COR-L47 (cell line): ENCODE results near the gene ZRANB1.

Experiments used
- DNase-seq: peaks from one replicate; lab custom pipeline; 2025; lab: John Stamatoyannopoulos, UW

ZRANB1 gene

GRCh38 chr10:125005312-125006187, 63.6 kb downstream of the ZRANB1 start:
- no peak for DNase-seq

GRCh38 chr10:125006188-125006680, 64.3 kb downstream of the ZRANB1 start:
- DNase-seq, result no peak

GRCh38 chr10:125006921-125007426, 65.1 kb downstream of the ZRANB1 start:
- no peak for DNase-seq

GRCh38 chr10:125007436-125007835, 65.5 kb downstream of the ZRANB1 start:
- no peak for DNase-seq

GRCh38 chr10:125008689-125009638, 67.0 kb downstream of the ZRANB1 start:
- DNase-seq, result no peak

GRCh38 chr10:125009661-125010161, 67.8 kb downstream of the ZRANB1 start:
- DNase-seq, result no peak

- DNase-seq, result no peak
Measured at GRCh38 chr10:125010362-125010761, 68.4 kb downstream of the ZRANB1 start.

GRCh38 chr10:125011171-125011925, 69.4 kb downstream of the ZRANB1 start:
- no peak for DNase-seq

GRCh38 chr10:125011926-125012705, 70.2 kb downstream of the ZRANB1 start:
- DNase-seq, result no peak

GRCh38 chr10:125012851-125013528, 71.1 kb downstream of the ZRANB1 start:
- no peak for DNase-seq

GRCh38 chr10:125013529-125013872, 71.6 kb downstream of the ZRANB1 start:
- DNase-seq, result no peak

- DNase-seq, result no peak
Measured at GRCh38 chr10:125014086-125014830, 72.3 kb downstream of the ZRANB1 start.

GRCh38 chr10:125014836-125015355, 73.0 kb downstream of the ZRANB1 start:
- no peak for DNase-seq

- no peak for DNase-seq
Measured at GRCh38 chr10:125015356-125015944, 73.5 kb downstream of the ZRANB1 start.

GRCh38 chr10:125016123-125016522, 74.2 kb downstream of the ZRANB1 start:
- DNase-seq, result no peak

GRCh38 chr10:125016611-125017202, 74.8 kb downstream of the ZRANB1 start:
- DNase-seq, result no peak

GRCh38 chr10:125017547-125018298, 75.8 kb downstream of the ZRANB1 start:
- DNase-seq, result peak; percentile 44
